ENCODE measurements around the gene DOCK6. TPM values are rescaled to one million over a fixed set of nuclear protein-coding genes. Genes with fewer than 3 reads are reported as not detected.
A peak's percentile ranks its signal among the peaks of the same experiment; 100 is the strongest.
"Not testable (repeated sequence)": the region's sequence is repeated elsewhere in the genome, so short reads cannot be mapped to it uniquely, and the experiment has no call there.

The DOCK6 gene
- total RNA-seq, 1 donor: 183 TPM

- peaks cover 23% of the 10 kb centered on the region for H3K4me1 ChIP-seq (ENCODE audit: insufficient read depth, low read length)
- DNase-seq (ENCODE audit: insufficient read length, low spot score, missing footprints): no peak
- no peak overlapping the region for H3K27ac ChIP-seq (ENCODE audit: low read depth, low read length)
- H4K20me1 ChIP-seq (ENCODE audit: insufficient read depth, low read length): peaks cover 17% of the 10 kb centered on the region
- no peak overlapping the region for H3K4me2 ChIP-seq (ENCODE audit: insufficient read depth, low read length)
- TF ChIP-seq, protein P1, sequence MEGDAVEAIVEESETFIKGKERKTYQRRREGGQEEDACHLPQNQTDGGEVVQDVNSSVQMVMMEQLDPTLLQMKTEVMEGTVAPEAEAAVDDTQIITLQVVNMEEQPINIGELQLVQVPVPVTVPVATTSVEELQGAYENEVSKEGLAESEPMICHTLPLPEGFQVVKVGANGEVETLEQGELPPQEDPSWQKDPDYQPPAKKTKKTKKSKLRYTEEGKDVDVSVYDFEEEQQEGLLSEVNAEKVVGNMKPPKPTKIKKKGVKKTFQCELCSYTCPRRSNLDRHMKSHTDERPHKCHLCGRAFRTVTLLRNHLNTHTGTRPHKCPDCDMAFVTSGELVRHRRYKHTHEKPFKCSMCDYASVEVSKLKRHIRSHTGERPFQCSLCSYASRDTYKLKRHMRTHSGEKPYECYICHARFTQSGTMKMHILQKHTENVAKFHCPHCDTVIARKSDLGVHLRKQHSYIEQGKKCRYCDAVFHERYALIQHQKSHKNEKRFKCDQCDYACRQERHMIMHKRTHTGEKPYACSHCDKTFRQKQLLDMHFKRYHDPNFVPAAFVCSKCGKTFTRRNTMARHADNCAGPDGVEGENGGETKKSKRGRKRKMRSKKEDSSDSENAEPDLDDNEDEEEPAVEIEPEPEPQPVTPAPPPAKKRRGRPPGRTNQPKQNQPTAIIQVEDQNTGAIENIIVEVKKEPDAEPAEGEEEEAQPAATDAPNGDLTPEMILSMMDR (IDR thresholded peaks at IDR 0.05; ENCODE audit: extremely low read depth, low read depth, low read length): no peak
- H3K27me3 ChIP-seq (ENCODE audit: insufficient read depth, low read length): no peaks in the 10 kb centered on the region
- no peak overlapping the region for H3K4me3 ChIP-seq (ENCODE audit: insufficient read depth, low read length)
- H2AFZ ChIP-seq (ENCODE audit: low read length): no peak overlapping the region
- H3K36me3 ChIP-seq (ENCODE audit: insufficient read depth, low read length): peaks cover 68% of the 10 kb centered on the region
- no peaks in the 10 kb centered on the region for H3K9me3 ChIP-seq (ENCODE audit: low read depth, low read length)
- peaks cover 86% of the 10 kb centered on the region for H3K79me2 ChIP-seq (ENCODE audit: insufficient read depth, low read length)
Measured at GRCh38 chr19:11190501-11190900, 71.8 kb downstream of the DOCK6 start.

DNA sequence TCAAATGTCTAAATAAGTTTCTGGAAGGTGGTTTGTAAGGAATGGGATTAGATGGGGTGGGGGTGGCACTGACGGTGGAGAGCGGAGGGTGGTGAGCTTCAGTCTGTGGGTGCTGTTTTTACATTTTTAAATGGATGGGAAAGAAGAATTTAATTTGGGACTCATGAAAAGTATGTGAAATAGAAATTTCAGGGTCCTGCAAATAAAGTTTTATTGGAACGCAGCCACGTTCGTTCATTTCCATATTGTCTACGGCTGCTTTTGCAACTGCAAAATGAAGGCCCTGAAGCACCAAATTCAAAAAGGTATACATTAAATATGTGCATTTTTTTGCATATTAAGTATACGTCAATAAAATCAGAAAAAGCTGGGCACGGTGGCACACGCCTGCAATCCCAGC is 74.9 kb downstream of the DOCK6 start:
- TF ChIP-seq, protein P1 (IDR thresholded peaks at IDR 0.05; ENCODE audit: extremely low read depth, low read depth, low read length): no peak
- DNase-seq (ENCODE audit: insufficient read length, low spot score, missing footprints): peak; percentile 62
- H3K36me3 ChIP-seq (ENCODE audit: insufficient read depth, low read length): peaks cover 74% of the 10 kb centered on the region
- H2AFZ ChIP-seq (ENCODE audit: low read length): no peak overlapping the region
- no peaks in the 10 kb centered on the region for H3K9me3 ChIP-seq (ENCODE audit: low read depth, low read length)
- H3K79me2 ChIP-seq (ENCODE audit: insufficient read depth, low read length): peaks cover 81% of the 10 kb centered on the region
- no peak overlapping the region for H3K27ac ChIP-seq (ENCODE audit: low read depth, low read length)
- H3K27me3 ChIP-seq (ENCODE audit: insufficient read depth, low read length): no peaks in the 10 kb centered on the region
- no peak overlapping the region for H3K4me3 ChIP-seq (ENCODE audit: insufficient read depth, low read length)
- peaks cover 14% of the 10 kb centered on the region for H3K4me1 ChIP-seq (ENCODE audit: insufficient read depth, low read length)
- H3K4me2 ChIP-seq (ENCODE audit: insufficient read depth, low read length): no peak overlapping the region
- peaks cover 12% of the 10 kb centered on the region for H4K20me1 ChIP-seq (ENCODE audit: insufficient read depth, low read length)

DNA sequence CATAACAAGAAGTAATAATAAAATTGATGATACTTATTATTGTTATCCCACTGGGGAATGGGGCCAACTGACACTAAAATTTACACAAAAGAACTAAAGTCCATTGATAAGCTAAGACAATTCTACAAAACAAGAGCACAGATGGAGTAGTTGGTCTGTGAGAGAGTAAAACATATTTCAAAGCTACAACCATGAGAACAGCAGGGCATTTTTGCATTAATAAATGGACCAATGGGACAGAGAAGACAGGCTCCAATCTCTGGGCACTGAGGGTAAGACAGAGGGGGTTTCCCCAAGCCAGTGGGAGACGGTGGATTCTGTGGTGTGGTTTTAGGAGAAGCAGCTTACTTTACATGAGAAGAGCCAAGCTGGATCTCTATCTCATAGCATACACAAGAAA is 79.3 kb downstream of the DOCK6 start:
- Histone ChIP-seq H3K27me3 (ENCODE audit: insufficient read depth, low read length) (no peaks in the 10 kb centered on the region), H3K27ac (ENCODE audit: low read depth, low read length) (no peak overlapping the region), H3K79me2 (ENCODE audit: insufficient read depth, low read length) (peaks cover 71% of the 10 kb centered on the region), H2AFZ (ENCODE audit: low read length) (no peak overlapping the region), H3K36me3 (ENCODE audit: insufficient read depth, low read length) (peaks cover 54% of the 10 kb centered on the region), H3K9me3 (ENCODE audit: low read depth, low read length) (no peaks in the 10 kb centered on the region), H4K20me1 (ENCODE audit: insufficient read depth, low read length) (no peaks in the 10 kb centered on the region), H3K4me2 (ENCODE audit: insufficient read depth, low read length) (no peak overlapping the region), H3K4me3 (ENCODE audit: insufficient read depth, low read length) (no peak overlapping the region), H3K4me1 (ENCODE audit: insufficient read depth, low read length) (peaks cover 16% of the 10 kb centered on the region)
- TF ChIP-seq, protein P1 (IDR thresholded peaks at IDR 0.05; ENCODE audit: extremely low read depth, low read depth, low read length): no peak
- no peak for DNase-seq (ENCODE audit: insufficient read length, low spot score, missing footprints)

DNA sequence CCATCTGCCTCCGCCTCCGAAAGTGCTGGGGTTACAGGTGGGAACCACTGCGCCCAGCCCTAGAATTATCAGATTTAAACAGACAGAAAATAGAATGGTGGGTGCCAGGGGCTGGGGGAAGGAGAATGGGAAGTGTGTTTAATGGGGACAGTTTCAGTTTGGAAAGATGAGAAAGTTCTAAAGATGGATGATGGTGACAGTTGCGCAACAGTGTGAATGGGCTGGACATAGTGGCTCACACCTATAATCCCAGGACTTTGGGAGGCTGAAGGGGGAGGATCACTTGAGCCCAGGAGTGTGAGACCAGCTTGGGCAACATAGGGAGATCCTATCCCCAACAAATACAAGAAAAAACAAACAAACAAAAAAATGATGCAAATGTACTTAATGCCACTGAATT is 80.8 kb downstream of the DOCK6 start:
- Histone ChIP-seq H3K36me3 (ENCODE audit: insufficient read depth, low read length) (peaks cover 56% of the 10 kb centered on the region), H3K9me3 (ENCODE audit: low read depth, low read length) (no peaks in the 10 kb centered on the region), H3K27me3 (ENCODE audit: insufficient read depth, low read length) (no peaks in the 10 kb centered on the region), H3K4me3 (ENCODE audit: insufficient read depth, low read length) (no peak overlapping the region), H2AFZ (ENCODE audit: low read length) (no peak overlapping the region), H4K20me1 (ENCODE audit: insufficient read depth, low read length) (no peaks in the 10 kb centered on the region), H3K79me2 (ENCODE audit: insufficient read depth, low read length) (peaks cover 57% of the 10 kb centered on the region), H3K4me1 (ENCODE audit: insufficient read depth, low read length) (peaks cover 16% of the 10 kb centered on the region), H3K27ac (ENCODE audit: low read depth, low read length) (no peak overlapping the region), H3K4me2 (ENCODE audit: insufficient read depth, low read length) (no peak overlapping the region)
- TF ChIP-seq, protein P1 (IDR thresholded peaks at IDR 0.05; ENCODE audit: extremely low read depth, low read depth, low read length): no peak
- no peak for DNase-seq (ENCODE audit: insufficient read length, low spot score, missing footprints)

GRCh38 chr19:11180975-11181374 is 81.3 kb downstream of the DOCK6 start:
- not testable (repeated sequence) for H3K9me3 ChIP-seq (ENCODE audit: low read depth, low read length); H3K27me3 ChIP-seq (ENCODE audit: insufficient read depth, low read length); H3K4me2 ChIP-seq (ENCODE audit: insufficient read depth, low read length); DNase-seq (ENCODE audit: insufficient read length, low spot score, missing footprints); H3K4me3 ChIP-seq (ENCODE audit: insufficient read depth, low read length); H2AFZ ChIP-seq (ENCODE audit: low read length); H4K20me1 ChIP-seq (ENCODE audit: insufficient read depth, low read length); H3K27ac ChIP-seq (ENCODE audit: low read depth, low read length)
- peaks cover 55% of the 10 kb centered on the region for H3K79me2 ChIP-seq (ENCODE audit: insufficient read depth, low read length)
- peaks cover 16% of the 10 kb centered on the region for H3K4me1 ChIP-seq (ENCODE audit: insufficient read depth, low read length)
- peaks cover 55% of the 10 kb centered on the region for H3K36me3 ChIP-seq (ENCODE audit: insufficient read depth, low read length)

Data from osteoblast (primary cell).